WTC11 (cell line): Measurements from ENCODE around the gene THBS3. TPM values are rescaled to one million over a fixed set of nuclear protein-coding genes. Genes with fewer than 3 reads are reported as not detected.

Experiments
- ATAC-seq: fragments of 200-7000 bp; cut with Tn5 transposase; 2 replicates; pipeline ENCODE4 v1.10.0; 2021; ENCODE audit warnings: mild to moderate bottlenecking, moderate library complexity
- CTCF ChIA-PET: fragments of 300-600 bp; sonication (Branson Sonifier 250); formaldehyde crosslinking; loops from one replicate; lab custom pipeline; 2021; ENCODE audit warnings: antibody characterized with exemption; lab: Charles Lee
- POLR2A ChIA-PET: fragments of 350-600 bp; sonication (Branson Sonifier 250); formaldehyde crosslinking; loops from one replicate; lab custom pipeline; 2021; ENCODE audit warnings: antibody characterized with exemption; lab: Charles Lee
- DNase-seq: peaks from one replicate; pipeline ENCODE4 v3.0.0; 2021; ENCODE audit warnings: low spot score
- H3K27ac Mint-ChIP-seq: 2 replicates; pipeline ENCODE4 v1.8.0; 2021; ENCODE audit warnings: mixed read lengths
- H3K27me3 Mint-ChIP-seq: 2 replicates; pipeline ENCODE4 v1.8.0; 2021; ENCODE audit warnings: low read depth, mild to moderate bottlenecking, moderate library complexity, mixed read lengths
- H3K36me3 Mint-ChIP-seq: 2 replicates; pipeline ENCODE4 v1.8.0; 2021; ENCODE audit warnings: mixed read lengths
- H3K4me1 Mint-ChIP-seq: 2 replicates; pipeline ENCODE4 v1.8.0; 2022; ENCODE audit warnings: mixed read lengths
- H3K4me3 Mint-ChIP-seq: 2 replicates; pipeline ENCODE4 v1.8.0; 2021; ENCODE audit warnings: mild to moderate bottlenecking, moderate library complexity, mixed read lengths
- H3K9me3 Mint-ChIP-seq: 2 replicates; pipeline ENCODE4 v1.8.0; 2021; ENCODE audit warnings: mixed read lengths
- E2F5 ChIP-seq: sonication (generic); formaldehyde crosslinking; IDR thresholded peaks from 2 replicates; pipeline ENCODE4 v1.8.1; 2022; ENCODE audit warnings: mild to moderate bottlenecking, moderate library complexity, missing genetic modification reagents
- ELF4 ChIP-seq: sonication (generic); formaldehyde crosslinking; IDR thresholded peaks from 2 replicates; pipeline ENCODE4 v1.8.1; 2022; ENCODE audit warnings: low read depth, mild to moderate bottlenecking, moderate library complexity, missing genetic modification reagents
- ETV6 ChIP-seq: sonication (generic); formaldehyde crosslinking; IDR thresholded peaks from 2 replicates; pipeline ENCODE4 v1.8.1; 2022; ENCODE audit warnings: mild to moderate bottlenecking, missing genetic modification reagents
- FOXJ3 ChIP-seq: sonication (generic); formaldehyde crosslinking; IDR thresholded peaks from 2 replicates; pipeline ENCODE4 v1.9.0; 2021; ENCODE audit warnings: missing genetic modification reagents, mild to moderate bottlenecking, borderline replicate concordance
- FOXK1 ChIP-seq: sonication (generic); formaldehyde crosslinking; IDR thresholded peaks from 2 replicates; pipeline ENCODE4 v1.8.0; 2022; ENCODE audit warnings: mild to moderate bottlenecking, moderate library complexity, missing genetic modification reagents
- FOXP4 ChIP-seq: sonication (generic); formaldehyde crosslinking; IDR thresholded peaks from 2 replicates; pipeline ENCODE4 v1.8.0; 2022; ENCODE audit warnings: mild to moderate bottlenecking, missing genetic modification reagents
- GABPB1 ChIP-seq: sonication (generic); formaldehyde crosslinking; IDR thresholded peaks from 2 replicates; pipeline ENCODE4 v1.8.1; 2023; ENCODE audit warnings: mild to moderate bottlenecking, missing genetic modification reagents
- MAX ChIP-seq: sonication (generic); formaldehyde crosslinking; IDR thresholded peaks from 2 replicates; pipeline ENCODE4 v1.8.0; 2022; ENCODE audit warnings: mild to moderate bottlenecking, missing genetic modification reagents
- MXD4 ChIP-seq: fragments of 250-450 bp; sonication (Bioruptor Pico); IDR thresholded peaks from 2 replicates; pipeline ENCODE4 v1.8.0; 2021; ENCODE audit warnings: mild to moderate bottlenecking, moderate library complexity, borderline replicate concordance
- MYBL2 ChIP-seq: sonication (generic); formaldehyde crosslinking; IDR thresholded peaks from 2 replicates; pipeline ENCODE4 v1.8.1; 2023; ENCODE audit warnings: mild to moderate bottlenecking, moderate library complexity, missing genetic modification reagents
- PRDM15 ChIP-seq: sonication (generic); formaldehyde crosslinking; IDR thresholded peaks from 2 replicates; pipeline ENCODE4 v1.8.0; 2022; ENCODE audit warnings: missing genetic modification reagents
- PREB ChIP-seq: sonication (generic); formaldehyde crosslinking; IDR thresholded peaks from 2 replicates; pipeline ENCODE4 v1.8.1; 2022; ENCODE audit warnings: mild to moderate bottlenecking, missing genetic modification reagents, moderate library complexity, borderline replicate concordance
- RORB ChIP-seq: fragments of 250-450 bp; sonication (Bioruptor Pico); IDR thresholded peaks from 2 replicates; pipeline ENCODE4 v1.9.0; 2021; ENCODE audit warnings: mild to moderate bottlenecking
- SMAD4 ChIP-seq: sonication (generic); formaldehyde crosslinking; IDR thresholded peaks from 2 replicates; pipeline ENCODE4 v1.8.0; 2022; ENCODE audit warnings: mild to moderate bottlenecking, missing genetic modification reagents
- SOX15 ChIP-seq: fragments of 250-450 bp; sonication (Bioruptor Pico); IDR thresholded peaks from 2 replicates; pipeline ENCODE4 v1.9.0; 2021; ENCODE audit warnings: mild to moderate bottlenecking
- TCF7 ChIP-seq: sonication (generic); formaldehyde crosslinking; IDR thresholded peaks from 2 replicates; pipeline ENCODE4 v1.8.0; 2022; ENCODE audit warnings: mild to moderate bottlenecking, low read depth, missing genetic modification reagents, moderate library complexity
- USF2 ChIP-seq: sonication (generic); formaldehyde crosslinking; IDR thresholded peaks from 2 replicates; pipeline ENCODE4 v1.8.1; 2023; ENCODE audit warnings: mild to moderate bottlenecking, missing genetic modification reagents, moderate library complexity
- ZNF219 ChIP-seq: sonication (generic); formaldehyde crosslinking; IDR thresholded peaks from 2 replicates; pipeline ENCODE4 v1.8.0; 2023; ENCODE audit warnings: missing genetic modification reagents, mild to moderate bottlenecking, borderline replicate concordance
- ZNF396 ChIP-seq: fragments of 250-450 bp; sonication (Bioruptor Pico); IDR thresholded peaks from 2 replicates; pipeline ENCODE4 v1.8.0; 2021; ENCODE audit warnings: mild to moderate bottlenecking, moderate library complexity, borderline replicate concordance
- total RNA-seq: library from RNA; stranded (reverse); gene quantifications from 3 replicates; pipeline ENCODE4 v1.2.3, GENCODE V29; 2021

Gene THBS3
- total RNA-seq, 1 experiment from 2014 or later, result 5.3 TPM

GRCh38 chr1:155205969-155206593 lies 1.6 kb downstream of the THBS3 start (continued):
- TF ChIP-seq E2F5 (CRISPR knock-in tag), result no peak

- Mint-ChIP-seq H3K4me1 (peaks cover 19% of the 10 kb centered on the region), H3K36me3 (peaks cover 36% of the 10 kb centered on the region), H3K9me3 (no peaks in the 10 kb centered on the region), H3K27me3 (peaks cover 9% of the 10 kb centered on the region), H3K27ac (no peak overlapping the region), H3K4me3 (no peak overlapping the region)
- DNase-seq, result no peak
- POLR2A ChIA-PET, result interaction anchor here (1.5 kb wide), 1 partner anchor 9 kb away, joined by 5 read pairs; no protein-coding TSS in a partner anchor
- CTCF ChIA-PET, result interaction anchor here (1.7 to 3.3 kb wide), 3 partner anchors 9 to 46 kb away, joined by 3 to 36 read pairs (median 23); partner anchors contain the start of gene KRTCAP2
- no peak for ATAC-seq
- no peak for TF ChIP-seq ZNF219 (CRISPR knock-in tag)
- 0 out of 2 replicates have a peak, but pooled peaks have one; percentile 18 for TF ChIP-seq MYBL2 (CRISPR knock-in tag)
These were observed 2.7 kb downstream of the THBS3 start for GRCh38 chr1:155205035-155205434.

GRCh38 chr1:155202731-155203515 lies 4.8 kb downstream of the THBS3 start:
- CTCF ChIA-PET, result interaction anchor here (2.0 kb wide), 1 partner anchor 9 kb away, joined by 9 read pairs; no protein-coding TSS in a partner anchor
- ATAC-seq (no peak), DNase-seq (no peak)
- H3K9me3 Mint-ChIP-seq, result no peaks in the 10 kb centered on the region
- peaks cover 9% of the 10 kb centered on the region for H3K27me3 Mint-ChIP-seq
- peak overlapping the region; percentile 70; the same call in 1 of the 2 replicates for H3K27ac Mint-ChIP-seq
- no peak for TF ChIP-seq RORB (CRISPR knock-in tag)
- H3K36me3 Mint-ChIP-seq, result peaks cover 56% of the 10 kb centered on the region
- H3K4me1 Mint-ChIP-seq, result peaks cover 17% of the 10 kb centered on the region
- POLR2A ChIA-PET, result interaction anchor here (0.5 to 2.5 kb wide), 2 partner anchors 9 to 77 kb away, joined by 3 to 12 read pairs; no protein-coding TSS in a partner anchor
- no peak overlapping the region for H3K4me3 Mint-ChIP-seq

- no peaks in the 10 kb centered on the region for H3K9me3 Mint-ChIP-seq
- DNase-seq, result no peak
- CTCF ChIA-PET, result interaction anchor here (0.5 to 1.3 kb wide), 2 partner anchors 9 to 71 kb away, joined by 4 to 5 read pairs; partner anchors contain the start of gene CLK2
- H3K27me3 Mint-ChIP-seq, result peaks cover 9% of the 10 kb centered on the region
- no peak overlapping the region; the same call in 1 of the 2 replicates for H3K27ac Mint-ChIP-seq
- peaks cover 19% of the 10 kb centered on the region for H3K4me1 Mint-ChIP-seq
- ATAC-seq, result no peak
- H3K36me3 Mint-ChIP-seq, result peaks cover 63% of the 10 kb centered on the region
- POLR2A ChIA-PET, result interaction anchor here (0.5 to 2.5 kb wide), 2 partner anchors 9 to 78 kb away, joined by 3 to 12 read pairs; no protein-coding TSS in a partner anchor
- no peak overlapping the region for H3K4me3 Mint-ChIP-seq
- TF ChIP-seq MAX (CRISPR knock-in tag) (no peak), SOX15 (no peak), FOXJ3 (no peak), PRDM15 (no peak), GABPB1 (CRISPR knock-in tag) (no peak), USF2 (no peak), TCF7 (CRISPR knock-in tag) (no peak), SMAD4 (CRISPR knock-in tag) (no peak), ETV6 (CRISPR knock-in tag) (no peak), FOXP4 (CRISPR knock-in tag) (no peak), FOXK1 (CRISPR knock-in tag) (no peak), ZNF396 (CRISPR knock-in tag) (no peak), ELF4 (CRISPR knock-in tag) (no peak), MYBL2 (CRISPR knock-in tag) (no peak), MXD4 (no peak), PREB (CRISPR knock-in tag) (no peak)
These were observed 5.5 kb downstream of the THBS3 start for GRCh38 chr1:155202198-155202597.
